K562 (cell line): ENCODE measurements around the gene NSUN6. TPM values are rescaled to one million over a fixed set of nuclear protein-coding genes. Genes with fewer than 3 reads are reported as not detected.

ENCODE experiments used
- BMI1 ChIP-seq: fragments of 150-350 bp; IDR thresholded peaks from 2 replicates; pipeline ENCODE4 v1.6.1; 2014; ENCODE audit warnings: low read length
- E2F3 ChIP-seq: fragments of 250-450 bp; sonication (Bioruptor Pico); IDR thresholded peaks from 2 replicates; pipeline ENCODE4 v1.4.0; 2020; ENCODE audit warnings: mild to moderate bottlenecking
- GATA2 ChIP-seq: sonication (generic); formaldehyde crosslinking; IDR thresholded peaks from 2 replicates; pipeline ENCODE4 v1.4.0; 2020; ENCODE audit warnings: mild to moderate bottlenecking, missing genetic modification reagents
- MTA1 ChIP-seq: fragments of 450-650 bp; IDR thresholded peaks from 2 replicates; pipeline ENCODE4 v1.6.1; 2017; ENCODE audit warnings: borderline replicate concordance
- NFYB ChIP-seq: IDR thresholded peaks from 2 replicates; pipeline ENCODE4 v1.6.1; 2011; ENCODE audit warnings: mild to moderate bottlenecking, moderate library complexity; ENCODE audit not compliant: insufficient read length; ENCODE audit errors: extremely low read depth
- PHF20 ChIP-seq: fragments of 450-650 bp; IDR thresholded peaks from 2 replicates; pipeline ENCODE4 v1.6.1; 2018; ENCODE audit not compliant: partially characterized antibody
- POLR3A ChIP-seq: IDR thresholded peaks from 2 replicates; pipeline ENCODE4 v1.6.1; 2011; ENCODE audit warnings: borderline replicate concordance, mild to moderate bottlenecking, moderate library complexity; ENCODE audit not compliant: insufficient read length, insufficient read depth; ENCODE audit errors: extremely low read depth
- SETDB1 ChIP-seq: IDR thresholded peaks from one replicate; pipeline ENCODE4 v1.6.1; 2012; ENCODE audit warnings: low read length, control low read depth, inconsistent platforms
- SIX5 ChIP-seq, 2 experiments: IDR thresholded peaks; 2 replicates each; pipeline ENCODE4 v1.6.1; 2011; ENCODE audit warnings: low read length in 2 of 2, borderline replicate concordance in 1 of 2, low read depth in 1 of 2, mild to moderate bottlenecking in 1 of 2, moderate library complexity in 1 of 2; ENCODE audit not compliant: insufficient read depth in 1 of 2
- SMAD1 ChIP-seq: fragments of 150-350 bp; IDR thresholded peaks from 2 replicates; pipeline ENCODE4 v1.6.1; 2014; ENCODE audit warnings: low read length, low read depth; ENCODE audit not compliant: partially characterized antibody
- SP2 ChIP-seq: IDR thresholded peaks from 2 replicates; pipeline ENCODE4 v1.6.1; 2011; ENCODE audit warnings: mild to moderate bottlenecking, low read depth, low read length, moderate library complexity; ENCODE audit not compliant: poor library complexity, severe bottlenecking; ENCODE audit errors: extremely low read depth
- SRSF1 ChIP-seq: fragments of 200-400 bp; formaldehyde crosslinking; IDR thresholded peaks from 2 replicates; pipeline ENCODE4 v1.6.1; 2017; ENCODE audit warnings: mild to moderate bottlenecking, low read depth, low read length, moderate library complexity
- TEAD2 ChIP-seq: fragments of 450-650 bp; IDR thresholded peaks from 2 replicates; pipeline ENCODE4 v1.6.1; 2016; ENCODE audit warnings: missing genetic modification characterization, control low read depth, missing compliant biosample characterization
- ZFP36 ChIP-seq: fragments of 150-350 bp; IDR thresholded peaks from 2 replicates; pipeline ENCODE4 v1.6.1; 2018; ENCODE audit warnings: low read length, low read depth; ENCODE audit not compliant: partially characterized antibody
- ZNF586 ChIP-seq: fragments of 450-650 bp; formaldehyde crosslinking; conservative IDR thresholded peaks from 2 replicates; pipeline ENCODE4 v1.4.0; 2020; ENCODE audit warnings: mild to moderate bottlenecking, moderate library complexity
- ZNF77 ChIP-seq: fragments of 250-450 bp; sonication (Bioruptor Pico); IDR thresholded peaks from 2 replicates; pipeline ENCODE4 v1.5.0; 2020
- polyA plus RNA-seq, 8 experiments: library from polyadenylated mRNA; depleted of rRNA in 4 of 8; stranded (reverse) in 5 of 8; unstranded in 3 of 8; fragments of >200 nt; fragmentation: Nextera tagmentation in 2 of 8; fragmentation: Illumina TruSeq in 1 of 8; extraction: Ambion mirVana in 2 of 8; extraction: Trizol in 1 of 8; gene quantifications; 2 replicates each; pipeline versions ENCODE4 v1.2.1 to v1.2.3, GENCODE V29; 2011 to 2014; ENCODE audit warnings: inconsistent platforms in 1 of 8, missing spikeins in 1 of 8
- total RNA-seq, 7 experiments: library from RNA; depleted of rRNA in 6 of 7; stranded (reverse); fragments of >200 nt in 6 of 7; fragmentation: Illumina TruSeq in 2 of 7; extraction: Trizol in 2 of 7; gene quantifications; 2 replicates each; pipeline versions ENCODE4 v1.2.1 to v1.2.3, GENCODE V29; 2011 to 2021; ENCODE audit warnings: low replicate concordance in 1 of 7
- TF ChIP-seq, protein P1 (sequence below): sonication (generic); formaldehyde crosslinking; IDR thresholded peaks from 2 replicates; pipeline ENCODE4 v1.8.1; 2023; ENCODE audit warnings: mild to moderate bottlenecking, missing genetic modification reagents
- TF ChIP-seq, protein P2 (sequence below): fragments of 450-650 bp; IDR thresholded peaks from 2 replicates; pipeline ENCODE4 v1.7.0; 2016; ENCODE audit warnings: borderline replicate concordance
- TF ChIP-seq, protein P3 (sequence below), 2 experiments: fragments of 150-350 bp in 1 of 2; IDR thresholded peaks; 2 replicates each; pipeline ENCODE4 v1.6.1; 2012 to 2016; ENCODE audit warnings: low read depth in 2 of 2, low read length in 2 of 2, mild to moderate bottlenecking in 1 of 2, moderate library complexity in 1 of 2
- TF ChIP-seq, protein P4 (sequence below): sonication (generic); formaldehyde crosslinking; IDR thresholded peaks from 2 replicates; pipeline ENCODE4 v1.8.1; 2023; ENCODE audit warnings: mild to moderate bottlenecking, missing genetic modification reagents, moderate library complexity

The NSUN6 gene
- total and polyA plus RNA-seq, 9 of the 15 experiments (the other 6 are each of a cell fraction or from before 2014, with no cell fraction given) = 12.5 to 33.1 (median 24.2) TPM

DNA sequence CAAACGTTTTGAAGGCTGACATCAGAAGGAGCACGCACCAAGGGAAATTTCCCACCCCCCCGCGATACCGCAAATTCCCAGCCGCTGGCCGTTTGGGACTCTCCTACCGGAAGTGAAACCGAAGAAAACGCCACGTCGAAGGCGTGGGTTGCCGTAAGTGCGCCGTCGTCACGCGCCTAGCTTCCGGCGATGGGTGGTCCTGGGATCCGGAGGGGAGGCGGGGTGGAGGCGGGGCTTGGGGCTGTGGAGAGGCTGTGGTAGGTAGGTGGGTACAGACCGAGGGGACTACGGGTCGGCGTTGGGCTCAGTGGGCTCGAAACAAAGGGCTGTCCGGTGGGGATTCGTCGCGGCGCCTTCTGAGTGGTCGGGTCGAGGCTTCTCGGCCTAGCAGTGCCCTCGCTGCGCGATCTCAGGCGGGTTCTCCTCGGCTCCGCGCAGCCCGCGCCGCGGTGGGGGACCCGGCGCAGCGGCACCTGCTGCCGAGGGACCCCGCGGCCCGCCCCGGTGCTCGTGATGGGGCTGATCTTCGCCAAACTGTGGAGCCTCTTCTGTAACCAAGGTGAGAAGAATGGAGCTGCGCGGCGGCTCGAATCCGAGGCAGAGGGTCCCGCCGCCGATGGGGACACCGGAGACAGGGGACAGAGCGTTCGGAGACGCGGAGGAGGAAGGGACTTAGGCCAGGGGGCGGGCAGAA is 7.9 kb upstream of the NSUN6 start, which contains the start of gene ARL5B (continued):
- TF ChIP-seq, protein P1, sequence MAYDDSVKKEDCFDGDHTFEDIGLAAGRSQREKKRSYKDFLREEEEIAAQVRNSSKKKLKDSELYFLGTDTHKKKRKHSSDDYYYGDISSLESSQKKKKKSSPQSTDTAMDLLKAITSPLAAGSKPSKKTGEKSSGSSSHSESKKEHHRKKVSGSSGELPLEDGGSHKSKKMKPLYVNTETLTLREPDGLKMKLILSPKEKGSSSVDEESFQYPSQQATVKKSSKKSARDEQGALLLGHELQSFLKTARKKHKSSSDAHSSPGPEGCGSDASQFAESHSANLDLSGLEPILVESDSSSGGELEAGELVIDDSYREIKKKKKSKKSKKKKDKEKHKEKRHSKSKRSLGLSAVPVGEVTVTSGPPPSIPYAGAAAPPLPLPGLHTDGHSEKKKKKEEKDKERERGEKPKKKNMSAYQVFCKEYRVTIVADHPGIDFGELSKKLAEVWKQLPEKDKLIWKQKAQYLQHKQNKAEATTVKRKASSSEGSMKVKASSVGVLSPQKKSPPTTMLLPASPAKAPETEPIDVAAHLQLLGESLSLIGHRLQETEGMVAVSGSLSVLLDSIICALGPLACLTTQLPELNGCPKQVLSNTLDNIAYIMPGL (CRISPR knock-in tag) = no peak
- TF ChIP-seq SRSF1 (no peak), MTA1 (no peak), ZNF586 (CRISPR knock-in tag) (no peak), ZNF77 (no peak), GATA2 (CRISPR knock-in tag) (no peak), SMAD1 (peak; percentile 38), ZFP36 (no peak), SETDB1 (no peak), SP2 (no peak), SIX5 (IDR thresholded peaks at IDR 0.05; ENCODE audit: borderline replicate concordance in 1 of 2, insufficient read depth in 1 of 2, low read depth in 1 of 2, low read length in 2 of 2) (no peak), BMI1 (no peak), PHF20 (no peak), TEAD2 (tag) (no peak), POLR3A (no peak), NFYB (no peak), E2F3 (CRISPR knock-in tag) (no peak)
- TF ChIP-seq, protein P2, sequence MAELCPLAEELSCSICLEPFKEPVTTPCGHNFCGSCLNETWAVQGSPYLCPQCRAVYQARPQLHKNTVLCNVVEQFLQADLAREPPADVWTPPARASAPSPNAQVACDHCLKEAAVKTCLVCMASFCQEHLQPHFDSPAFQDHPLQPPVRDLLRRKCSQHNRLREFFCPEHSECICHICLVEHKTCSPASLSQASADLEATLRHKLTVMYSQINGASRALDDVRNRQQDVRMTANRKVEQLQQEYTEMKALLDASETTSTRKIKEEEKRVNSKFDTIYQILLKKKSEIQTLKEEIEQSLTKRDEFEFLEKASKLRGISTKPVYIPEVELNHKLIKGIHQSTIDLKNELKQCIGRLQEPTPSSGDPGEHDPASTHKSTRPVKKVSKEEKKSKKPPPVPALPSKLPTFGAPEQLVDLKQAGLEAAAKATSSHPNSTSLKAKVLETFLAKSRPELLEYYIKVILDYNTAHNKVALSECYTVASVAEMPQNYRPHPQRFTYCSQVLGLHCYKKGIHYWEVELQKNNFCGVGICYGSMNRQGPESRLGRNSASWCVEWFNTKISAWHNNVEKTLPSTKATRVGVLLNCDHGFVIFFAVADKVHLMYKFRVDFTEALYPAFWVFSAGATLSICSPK = no peak
- TF ChIP-seq, protein P3, sequence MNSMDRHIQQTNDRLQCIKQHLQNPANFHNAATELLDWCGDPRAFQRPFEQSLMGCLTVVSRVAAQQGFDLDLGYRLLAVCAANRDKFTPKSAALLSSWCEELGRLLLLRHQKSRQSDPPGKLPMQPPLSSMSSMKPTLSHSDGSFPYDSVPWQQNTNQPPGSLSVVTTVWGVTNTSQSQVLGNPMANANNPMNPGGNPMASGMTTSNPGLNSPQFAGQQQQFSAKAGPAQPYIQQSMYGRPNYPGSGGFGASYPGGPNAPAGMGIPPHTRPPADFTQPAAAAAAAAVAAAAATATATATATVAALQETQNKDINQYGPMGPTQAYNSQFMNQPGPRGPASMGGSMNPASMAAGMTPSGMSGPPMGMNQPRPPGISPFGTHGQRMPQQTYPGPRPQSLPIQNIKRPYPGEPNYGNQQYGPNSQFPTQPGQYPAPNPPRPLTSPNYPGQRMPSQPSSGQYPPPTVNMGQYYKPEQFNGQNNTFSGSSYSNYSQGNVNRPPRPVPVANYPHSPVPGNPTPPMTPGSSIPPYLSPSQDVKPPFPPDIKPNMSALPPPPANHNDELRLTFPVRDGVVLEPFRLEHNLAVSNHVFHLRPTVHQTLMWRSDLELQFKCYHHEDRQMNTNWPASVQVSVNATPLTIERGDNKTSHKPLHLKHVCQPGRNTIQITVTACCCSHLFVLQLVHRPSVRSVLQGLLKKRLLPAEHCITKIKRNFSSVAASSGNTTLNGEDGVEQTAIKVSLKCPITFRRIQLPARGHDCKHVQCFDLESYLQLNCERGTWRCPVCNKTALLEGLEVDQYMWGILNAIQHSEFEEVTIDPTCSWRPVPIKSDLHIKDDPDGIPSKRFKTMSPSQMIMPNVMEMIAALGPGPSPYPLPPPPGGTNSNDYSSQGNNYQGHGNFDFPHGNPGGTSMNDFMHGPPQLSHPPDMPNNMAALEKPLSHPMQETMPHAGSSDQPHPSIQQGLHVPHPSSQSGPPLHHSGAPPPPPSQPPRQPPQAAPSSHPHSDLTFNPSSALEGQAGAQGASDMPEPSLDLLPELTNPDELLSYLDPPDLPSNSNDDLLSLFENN (IDR thresholded peaks at IDR 0.05; ENCODE audit: low read depth in 2 of 2, low read length in 2 of 2) = no peak
- TF ChIP-seq, protein P4, sequence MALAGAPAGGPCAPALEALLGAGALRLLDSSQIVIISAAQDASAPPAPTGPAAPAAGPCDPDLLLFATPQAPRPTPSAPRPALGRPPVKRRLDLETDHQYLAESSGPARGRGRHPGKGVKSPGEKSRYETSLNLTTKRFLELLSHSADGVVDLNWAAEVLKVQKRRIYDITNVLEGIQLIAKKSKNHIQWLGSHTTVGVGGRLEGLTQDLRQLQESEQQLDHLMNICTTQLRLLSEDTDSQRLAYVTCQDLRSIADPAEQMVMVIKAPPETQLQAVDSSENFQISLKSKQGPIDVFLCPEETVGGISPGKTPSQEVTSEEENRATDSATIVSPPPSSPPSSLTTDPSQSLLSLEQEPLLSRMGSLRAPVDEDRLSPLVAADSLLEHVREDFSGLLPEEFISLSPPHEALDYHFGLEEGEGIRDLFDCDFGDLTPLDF (CRISPR knock-in tag) = no peak
